ENCODE results near the gene NR3C2.

GRCh38 chr4:148116264-148116663 lies 325.9 kb downstream of the NR3C2 start:
- TF ChIP-seq CTCF (IDR thresholded peaks at IDR 0.05) (no peak), POLR2A (IDR thresholded peaks at IDR 0.05) (no peak), POLR2AphosphoS5 (IDR thresholded peaks at IDR 0.05) (no peak)

All from stomach (tissue), 4 donors.